Sigmoid colon (tissue), 4 donors: ENCODE measurements around the gene ABI3.
"Not testable (repeated sequence)": the region's sequence is repeated elsewhere in the genome, so short reads cannot be mapped to it uniquely, and the experiment has no call there.

ENCODE experiments used
- CTCF ChIP-seq, 4 experiments: fragments of 450-650 bp in 3 of 4; fragments of 200-600 bp in 1 of 4; IDR thresholded peaks; one replicate each; pipeline ENCODE4 v1.5.1; 2016 to 2019; ENCODE audit warnings: antibody characterized with exemption in 4 of 4, mild to moderate bottlenecking in 3 of 4, moderate library complexity in 2 of 4
- POLR2A ChIP-seq, 2 donors: fragments of 450-650 bp; IDR thresholded peaks; one replicate each; pipeline ENCODE4 v1.6.1; 2016; ENCODE audit warnings: antibody characterized with exemption in 2 of 2, mild to moderate bottlenecking in 2 of 2, moderate library complexity in 2 of 2
- POLR2AphosphoS5 ChIP-seq, 4 donors: sonication (generic); formaldehyde crosslinking; IDR thresholded peaks; one replicate each; pipeline ENCODE4 v1.6.1; 2017; ENCODE audit warnings: antibody characterized with exemption in 4 of 4

- TF ChIP-seq POLR2A, CTCF, POLR2AphosphoS5 (IDR thresholded peaks at IDR 0.05): not testable (repeated sequence)
Observed at GRCh38 chr17:49185381-49185780, 25.1 kb upstream of the ABI3 start.
